Central memory CD8-positive, alpha-beta T cell (primary cell): ENCODE measurements around the gene DDT.
"Not testable (repeated sequence)": the region's sequence is repeated elsewhere in the genome, so short reads cannot be mapped to it uniquely, and the experiment has no call there.

Source experiments
- ATAC-seq: fragments of 150-1000 bp; cut with Tn5 transposase; replicated peaks from 2 replicates; pipeline ENCODE4 v1.10.0; 2022; ENCODE audit warnings: mild to moderate bottlenecking, moderate FRiP score, moderate number of reproducible peaks; ENCODE audit not compliant: poor library complexity, severe bottlenecking; ENCODE audit errors: extremely low read depth
- DNase-seq, 2 donors: peaks; one replicate each; pipeline ENCODE4 v3.0.0; 2021; ENCODE audit warnings: low spot score in 2 of 2
- H3K27ac Mint-ChIP-seq: one replicate; pipeline ENCODE4 v1.8.0; 2022; ENCODE audit warnings: low read depth, mild to moderate bottlenecking, moderate library complexity, mixed read lengths
- H3K27me3 Mint-ChIP-seq: one replicate; pipeline ENCODE4 v1.8.0; 2022; ENCODE audit warnings: mixed read lengths
- H3K36me3 Mint-ChIP-seq: one replicate; pipeline ENCODE4 v1.8.0; 2022; ENCODE audit warnings: mild to moderate bottlenecking, moderate library complexity, mixed read lengths; ENCODE audit not compliant: insufficient read depth
- H3K4me1 Mint-ChIP-seq: one replicate; pipeline ENCODE4 v1.8.0; 2022; ENCODE audit warnings: mixed read lengths
- H3K4me3 Mint-ChIP-seq: one replicate; pipeline ENCODE4 v1.8.0; 2022; ENCODE audit warnings: mild to moderate bottlenecking, moderate library complexity, mixed read lengths
- H3K9me3 Mint-ChIP-seq: one replicate; pipeline ENCODE4 v1.8.0; 2022; ENCODE audit warnings: mixed read lengths

DDT gene

GRCh38 chr22:23980567-23980966 is 6.3 kb upstream of the DDT start:
- not testable (repeated sequence) for DNase-seq, H3K36me3 Mint-ChIP-seq, ATAC-seq, H3K9me3 Mint-ChIP-seq, H3K4me1 Mint-ChIP-seq, H3K27me3 Mint-ChIP-seq, H3K4me3 Mint-ChIP-seq, H3K27ac Mint-ChIP-seq

- not testable (repeated sequence) for H3K4me3 Mint-ChIP-seq, H3K27ac Mint-ChIP-seq, H3K27me3 Mint-ChIP-seq, DNase-seq, H3K36me3 Mint-ChIP-seq, H3K4me1 Mint-ChIP-seq, ATAC-seq, H3K9me3 Mint-ChIP-seq
Measured at GRCh38 chr22:23979557-23980240, 5.5 kb upstream of the DDT start, which contains the start of gene GSTT2. Gene GSTT2, plus strand, starts transcription at chr22:23980134.

- not testable (repeated sequence) for DNase-seq, ATAC-seq, H3K4me3 Mint-ChIP-seq, H3K9me3 Mint-ChIP-seq, H3K27me3 Mint-ChIP-seq, H3K27ac Mint-ChIP-seq, H3K36me3 Mint-ChIP-seq, H3K4me1 Mint-ChIP-seq
Measured at GRCh38 chr22:23977304-23977703, 3.1 kb upstream of the DDT start.

GRCh38 chr22:23974836-23975352 is 653 bp upstream of the DDT start:
- H3K36me3 Mint-ChIP-seq, H3K27ac Mint-ChIP-seq, H3K4me1 Mint-ChIP-seq, H3K9me3 Mint-ChIP-seq, H3K4me3 Mint-ChIP-seq, H3K27me3 Mint-ChIP-seq, DNase-seq: not testable (repeated sequence)
- ATAC-seq, result peak; percentile 35

- not testable (repeated sequence) for DNase-seq, H3K27ac Mint-ChIP-seq, H3K9me3 Mint-ChIP-seq
Measured at GRCh38 chr22:23971927-23972326, 2.3 kb downstream of the DDT start.

GRCh38 chr22:23970816-23971486 is 3.3 kb downstream of the DDT start:
- H3K9me3 Mint-ChIP-seq, result no peaks in the 10 kb centered on the region
- H3K27me3 Mint-ChIP-seq, result no peaks in the 10 kb centered on the region
- no peak overlapping the region for H3K27ac Mint-ChIP-seq
- DNase-seq (no peak), ATAC-seq (no peak)
- peaks cover 12% of the 10 kb centered on the region for H3K36me3 Mint-ChIP-seq
- peaks cover 10% of the 10 kb centered on the region for H3K4me1 Mint-ChIP-seq
- H3K4me3 Mint-ChIP-seq, result no peak overlapping the region

More at GRCh38 chr22:23971927-23972326, 2.3 kb downstream of the DDT start:
- not testable (repeated sequence) for H3K4me3 Mint-ChIP-seq, ATAC-seq, H3K4me1 Mint-ChIP-seq, H3K27me3 Mint-ChIP-seq
- H3K36me3 Mint-ChIP-seq, result peaks cover 12% of the 10 kb centered on the region

- no peaks in the 10 kb centered on the region for H3K27me3 Mint-ChIP-seq
- peaks cover 12% of the 10 kb centered on the region for H3K36me3 Mint-ChIP-seq
- peak overlapping the region; percentile 3 for H3K27ac Mint-ChIP-seq
- H3K4me1 Mint-ChIP-seq, result peaks cover 10% of the 10 kb centered on the region
- no peak overlapping the region for H3K4me3 Mint-ChIP-seq
- ATAC-seq (no peak), DNase-seq (no peak)
- no peaks in the 10 kb centered on the region for H3K9me3 Mint-ChIP-seq
Measured at GRCh38 chr22:23970201-23970641, 4.0 kb downstream of the DDT start.

- Mint-ChIP-seq H3K4me3 (no peak overlapping the region), H3K27me3 (no peaks in the 10 kb centered on the region), H3K27ac (no peak overlapping the region), H3K4me1 (peaks cover 10% of the 10 kb centered on the region), H3K9me3 (no peaks in the 10 kb centered on the region), H3K36me3 (peaks cover 12% of the 10 kb centered on the region)
- DNase-seq (no peak), ATAC-seq (no peak)
Measured at GRCh38 chr22:23969071-23969470, 5.2 kb downstream of the DDT start.

- H3K4me3 Mint-ChIP-seq, H3K9me3 Mint-ChIP-seq, DNase-seq, H3K27ac Mint-ChIP-seq, H3K4me1 Mint-ChIP-seq, H3K27me3 Mint-ChIP-seq, H3K36me3 Mint-ChIP-seq: not testable (repeated sequence)
- peak; percentile 99 for ATAC-seq
Measured at GRCh38 chr22:23966568-23966967, 7.7 kb downstream of the DDT start, which contains the start of gene DDTL. Gene DDTL, plus strand, starts transcription at chr22:23966888. Its CDS starts 27 bp downstream, at chr22:23966915.

- not testable (repeated sequence) for H3K4me3 Mint-ChIP-seq, H3K9me3 Mint-ChIP-seq, H3K27me3 Mint-ChIP-seq, H3K27ac Mint-ChIP-seq, H3K36me3 Mint-ChIP-seq, H3K4me1 Mint-ChIP-seq, DNase-seq
- peak; percentile 38 for ATAC-seq
Measured at GRCh38 chr22:23966094-23966493, 8.1 kb downstream of the DDT start.

- DNase-seq, H3K27me3 Mint-ChIP-seq, H3K27ac Mint-ChIP-seq, H3K4me1 Mint-ChIP-seq, H3K9me3 Mint-ChIP-seq, ATAC-seq, H3K4me3 Mint-ChIP-seq, H3K36me3 Mint-ChIP-seq: not testable (repeated sequence)
Measured at GRCh38 chr22:23961084-23961771, 13.0 kb downstream of the DDT start, which contains the start of gene GSTT2B. Gene GSTT2B, minus strand, starts transcription at chr22:23961195. Its CDS starts 64 bp downstream, at chr22:23961131.

GRCh38 chr22:23956301-23956900 is 17.8 kb downstream of the DDT start:
- not testable (repeated sequence) for H3K27me3 Mint-ChIP-seq, H3K27ac Mint-ChIP-seq, H3K4me3 Mint-ChIP-seq, H3K9me3 Mint-ChIP-seq, H3K4me1 Mint-ChIP-seq, H3K36me3 Mint-ChIP-seq
- peak; percentile 80 for ATAC-seq
- DNase-seq, result peak; percentile 52 to 90
